T-cell (primary cell): ENCODE data around the gene PTPRM. TPM values are rescaled to one million over a fixed set of nuclear protein-coding genes. Genes with fewer than 3 reads are reported as not detected.

Experiments used
- ATAC-seq, 4 experiments: fragments of 200-7000 bp in 3 of 4; fragments of 150-1000 bp in 1 of 4; cut with Tn5 transposase; replicated peaks in 1 of 4; 1 replicate in 3 of 4; 2 replicates in 1 of 4; pipeline ENCODE4 v1.10.0; 2021; ENCODE audit warnings: moderate library complexity in 3 of 4, mild to moderate bottlenecking in 2 of 4, moderate number of reproducible peaks in 1 of 4
- CTCF ChIA-PET, 2 donors: fragments of 300-600 bp; sonication (Branson Sonifier 250); formaldehyde crosslinking; loops; one replicate each; lab custom pipeline; 2022; ENCODE audit warnings: antibody characterized with exemption in 2 of 2; lab: Charles Lee
- POLR2A ChIA-PET, 2 donors: fragments of 300-600 bp; sonication (Branson Sonifier 250); formaldehyde crosslinking; loops; one replicate each; lab custom pipeline; 2022; ENCODE audit warnings: antibody characterized with exemption in 2 of 2; lab: Charles Lee
- DNase-seq, 35 experiments: peaks; one replicate each; pipeline versions ENCODE4 v3.0.0 to v3.0.0-alpha.2; 2013 to 2023
- H3K27ac ChIP-seq: one replicate; pipeline ENCODE4 v1.5.1; 2013; ENCODE audit warnings: low read length
- H3K27me3 ChIP-seq, 2 experiments: replicated peaks in 1 of 2; 1 replicate in 1 of 2; 2 replicates in 1 of 2; pipeline versions ENCODE4 v1.6.1 to v1.7.0; 2013; ENCODE audit warnings: low read length in 1 of 2, mixed read lengths in 1 of 2; ENCODE audit not compliant: control insufficient read depth in 2 of 2, insufficient read depth in 2 of 2; ENCODE audit errors: extremely low read depth in 1 of 2
- H3K36me3 ChIP-seq, 2 donors: 1 replicate in 1 of 2; 2 replicates in 1 of 2; pipeline versions ENCODE4 v1.6.1 to v1.7.0; 2013; ENCODE audit warnings: low read length in 1 of 2; ENCODE audit not compliant: control insufficient read depth in 2 of 2, insufficient read depth in 1 of 2; ENCODE audit errors: extremely low read depth in 1 of 2
- H3K4me1 ChIP-seq, 2 experiments: 1 replicate in 1 of 2; 2 replicates in 1 of 2; pipeline versions ENCODE4 v1.6.1 to v1.7.0; 2013; ENCODE audit warnings: low read length in 2 of 2, mixed read lengths in 1 of 2; ENCODE audit not compliant: insufficient read depth in 2 of 2, control insufficient read depth in 1 of 2; ENCODE audit errors: extremely low read depth in 1 of 2
- H3K4me3 ChIP-seq, 2 donors: 1 replicate in 1 of 2; 2 replicates in 1 of 2; pipeline versions ENCODE4 v1.5.1 to v1.7.0; 2013; ENCODE audit warnings: mild to moderate bottlenecking in 2 of 2, low read length in 1 of 2, moderate library complexity in 1 of 2; ENCODE audit not compliant: control insufficient read depth in 1 of 2; ENCODE audit errors: extremely low read depth in 1 of 2
- H3K9me3 ChIP-seq: 2 replicates; pipeline ENCODE4 v1.7.0; 2013
- H3K27ac Mint-ChIP-seq, 2 donors: one replicate each; pipeline ENCODE4 v1.8.0; 2020 to 2021; ENCODE audit warnings: mild to moderate bottlenecking in 2 of 2, mixed read lengths in 2 of 2
- H3K27me3 Mint-ChIP-seq, 2 donors: one replicate each; pipeline ENCODE4 v1.8.0; 2021 to 2022; ENCODE audit warnings: mixed read lengths in 2 of 2
- H3K36me3 Mint-ChIP-seq: one replicate; pipeline ENCODE4 v1.8.0; 2021; ENCODE audit warnings: mixed read lengths
- H3K4me1 Mint-ChIP-seq, 3 donors: one replicate each; pipeline ENCODE4 v1.8.0; 2020 to 2022; ENCODE audit warnings: mixed read lengths in 3 of 3, mild to moderate bottlenecking in 1 of 3
- H3K4me3 Mint-ChIP-seq, 3 donors: one replicate each; pipeline ENCODE4 v1.8.0; 2020 to 2022; ENCODE audit warnings: mild to moderate bottlenecking in 3 of 3, mixed read lengths in 3 of 3, moderate library complexity in 3 of 3
- H3K9me3 Mint-ChIP-seq, 3 donors: one replicate each; pipeline ENCODE4 v1.8.0; 2020 to 2022; ENCODE audit warnings: mixed read lengths in 3 of 3
- WGBS: methylation state at CpG from one replicate; pipeline ENCODE4 v1.1.5; 2013; ENCODE audit warnings: missing lambda C conversion rate; ENCODE audit not compliant: insufficient coverage; 5-methylcytosine and 5-hydroxymethylcytosine counted together
- total RNA-seq, 35 experiments: library from RNA in 6 of 35; stranded (reverse) in 6 of 35; fragments of 120-200 nt in 1 of 35; gene quantifications; one replicate each; pipeline versions ENCODE4 v1.2.1 to v1.2.4 and lab custom pipeline; 2013 to 2026

The PTPRM gene
- total RNA-seq, 5 donors from 2014 or later (not counting 1 experiment from before 2014, with no cell fraction given), result 4.1 to 47.4 (median 7.1) TPM

- ChIA-PET CTCF (no interaction called here), POLR2A (no interaction called here)
- Histone ChIP-seq H3K27me3 (no peaks in the 10 kb centered on the region), H3K9me3 (no peaks in the 10 kb centered on the region), H3K4me1 (no peaks in the 10 kb centered on the region), H3K36me3 (no peaks in the 10 kb centered on the region), H3K4me3 (no peak overlapping the region), H3K27ac (no peak overlapping the region)
- peaks cover 3% of the 10 kb centered on the region in 2 donors for H3K27me3 Mint-ChIP-seq
- no peaks in the 10 kb centered on the region for H3K36me3 Mint-ChIP-seq
- H3K4me3 Mint-ChIP-seq, result no peak overlapping the region
- no peak for ATAC-seq
- no peaks in the 10 kb centered on the region for H3K4me1 Mint-ChIP-seq
- no peak overlapping the region for H3K27ac Mint-ChIP-seq
- DNase-seq, result no peak
- WGBS, result no CpG with 5 or more reads among the region's 4 CpGs
- peaks cover 2 to 8% (median 4%) of the 10 kb centered on the region in 3 donors for H3K9me3 Mint-ChIP-seq
Observed at GRCh38 chr18:7923105-7923504, 356.0 kb downstream of the PTPRM start.

- no peaks in the 10 kb centered on the region for H3K9me3 ChIP-seq
- POLR2A ChIA-PET, result no interaction called here
- H3K27ac Mint-ChIP-seq, result no peak overlapping the region
- no peak overlapping the region for H3K4me3 ChIP-seq
- H3K4me1 Mint-ChIP-seq, result no peaks in the 10 kb centered on the region
- H3K36me3 ChIP-seq, result no peaks in the 10 kb centered on the region
- no peaks in the 10 kb centered on the region for H3K27me3 ChIP-seq
- ATAC-seq (no peak), DNase-seq (no peak)
- H3K9me3 Mint-ChIP-seq, result peaks cover 2 to 8% (median 4%) of the 10 kb centered on the region in 3 donors
- peaks cover 3 to 6% of the 10 kb centered on the region in 2 donors for H3K27me3 Mint-ChIP-seq
- H3K4me1 ChIP-seq, result no peaks in the 10 kb centered on the region
- no peak overlapping the region for H3K27ac ChIP-seq
- H3K4me3 Mint-ChIP-seq, result no peak overlapping the region
- CTCF ChIA-PET, result no interaction called here
- 70% methylated on average over 3 of the region's 5 CpGs for WGBS
- no peaks in the 10 kb centered on the region for H3K36me3 Mint-ChIP-seq
Observed at GRCh38 chr18:7924616-7925015, 357.5 kb downstream of the PTPRM start.

- ChIA-PET POLR2A (no interaction called here), CTCF (interaction anchor here in 1 of 2 donors (0.6 kb wide), 1 partner anchor 32 kb away, joined by 3 read pairs; no protein-coding TSS in a partner anchor)
- H3K4me1 ChIP-seq, result no peaks in the 10 kb centered on the region
Observed at GRCh38 chr18:7926526-7926925, 359.4 kb downstream of the PTPRM start.

GRCh38 chr18:7927119-7927518 lies 360.0 kb downstream of the PTPRM start:
- H3K4me3 Mint-ChIP-seq, result no peak overlapping the region
- Histone ChIP-seq H3K27me3 (no peaks in the 10 kb centered on the region), H3K36me3 (no peaks in the 10 kb centered on the region), H3K9me3 (no peaks in the 10 kb centered on the region), H3K27ac (no peak overlapping the region), H3K4me1 (no peaks in the 10 kb centered on the region), H3K4me3 (no peak overlapping the region)
- no peaks in the 10 kb centered on the region for H3K4me1 Mint-ChIP-seq
- peaks cover 0 to 3% (median 0%) of the 10 kb centered on the region in 3 donors for H3K9me3 Mint-ChIP-seq
- ATAC-seq, result no peak
- no peak for DNase-seq
- H3K27me3 Mint-ChIP-seq, result peaks cover 3% of the 10 kb centered on the region in 2 donors
- no peaks in the 10 kb centered on the region for H3K36me3 Mint-ChIP-seq
- CTCF ChIA-PET, result interaction anchor here in 1 of 2 donors (0.6 kb wide), 1 partner anchor 33 kb away, joined by 3 read pairs; no protein-coding TSS in a partner anchor
- WGBS, result no CpG with 5 or more reads among the region's 2 CpGs
- H3K27ac Mint-ChIP-seq, result no peak overlapping the region
- POLR2A ChIA-PET, result no interaction called here

More at GRCh38 chr18:7926526-7926925, 359.4 kb downstream of the PTPRM start:
- Histone ChIP-seq H3K9me3 (no peaks in the 10 kb centered on the region), H3K4me3 (no peak overlapping the region), H3K27me3 (no peaks in the 10 kb centered on the region), H3K36me3 (no peaks in the 10 kb centered on the region), H3K27ac (no peak overlapping the region)
- Mint-ChIP-seq H3K27me3 (peaks cover 3 to 6% of the 10 kb centered on the region in 2 donors), H3K9me3 (peaks cover 2 to 4% (median 3%) of the 10 kb centered on the region in 3 donors), H3K4me3 (no peak overlapping the region), H3K27ac (no peak overlapping the region), H3K4me1 (no peaks in the 10 kb centered on the region), H3K36me3 (no peaks in the 10 kb centered on the region)
- no peak for DNase-seq
- ATAC-seq, result no peak
- WGBS, result 76% methylated on average over 3 of the region's 4 CpGs

GRCh38 chr18:7931763-7932162 lies 364.6 kb downstream of the PTPRM start:
- no peak overlapping the region for H3K4me3 Mint-ChIP-seq
- DNase-seq (no peak), ATAC-seq (no peak)
- ChIA-PET CTCF (no interaction called here), POLR2A (no interaction called here)
- Histone ChIP-seq H3K4me3 (no peak overlapping the region), H3K9me3 (no peaks in the 10 kb centered on the region), H3K4me1 (no peaks in the 10 kb centered on the region), H3K27me3 (peaks cover 0 to 2% of the 10 kb centered on the region in 2 experiments), H3K27ac (no peak overlapping the region), H3K36me3 (no peaks in the 10 kb centered on the region)
- WGBS, result no CpG with 5 or more reads among the region's 3 CpGs
- H3K36me3 Mint-ChIP-seq, result no peaks in the 10 kb centered on the region
- peaks cover 0 to 3% (median 0%) of the 10 kb centered on the region in 3 donors for H3K9me3 Mint-ChIP-seq
- H3K4me1 Mint-ChIP-seq, result no peaks in the 10 kb centered on the region
- peaks cover 3% of the 10 kb centered on the region in 2 donors for H3K27me3 Mint-ChIP-seq
- no peak overlapping the region for H3K27ac Mint-ChIP-seq

- Mint-ChIP-seq H3K4me3 (no peak overlapping the region), H3K36me3 (no peaks in the 10 kb centered on the region), H3K4me1 (no peaks in the 10 kb centered on the region), H3K9me3 (no peaks in the 10 kb centered on the region), H3K27me3 (no peaks in the 10 kb centered on the region), H3K27ac (no peak overlapping the region)
- CTCF ChIA-PET, result no interaction called here
- peaks cover 0 to 5% of the 10 kb centered on the region in 2 experiments for H3K27me3 ChIP-seq
- no peaks in the 10 kb centered on the region for H3K9me3 ChIP-seq
- ATAC-seq (no peak), DNase-seq (no peak)
- H3K4me3 ChIP-seq, result no peak overlapping the region
- no peaks in the 10 kb centered on the region for H3K4me1 ChIP-seq
- H3K27ac ChIP-seq, result no peak overlapping the region
- POLR2A ChIA-PET, result no interaction called here
- WGBS, result 88% methylated on average over 8 of the region's 13 CpGs
- no peaks in the 10 kb centered on the region for H3K36me3 ChIP-seq
Observed at GRCh38 chr18:7937268-7937667, 370.2 kb downstream of the PTPRM start.

GRCh38 chr18:7939521-7939920 lies 372.4 kb downstream of the PTPRM start:
- CTCF ChIA-PET, result no interaction called here
- Histone ChIP-seq H3K27ac (no peak overlapping the region), H3K4me1 (no peaks in the 10 kb centered on the region), H3K36me3 (no peaks in the 10 kb centered on the region), H3K9me3 (no peaks in the 10 kb centered on the region), H3K27me3 (peaks cover 0 to 5% of the 10 kb centered on the region in 2 experiments), H3K4me3 (no peak overlapping the region)
- H3K9me3 Mint-ChIP-seq, result peaks cover 0 to 3% (median 0%) of the 10 kb centered on the region in 3 donors
- no peak overlapping the region for H3K27ac Mint-ChIP-seq
- H3K4me1 Mint-ChIP-seq, result no peaks in the 10 kb centered on the region
- ATAC-seq (no peak), DNase-seq (no peak)
- H3K4me3 Mint-ChIP-seq, result no peak overlapping the region
- WGBS, result 96% methylated on average over 4 of the region's 5 CpGs
- H3K27me3 Mint-ChIP-seq, result no peaks in the 10 kb centered on the region
- H3K36me3 Mint-ChIP-seq, result no peaks in the 10 kb centered on the region
- POLR2A ChIA-PET, result no interaction called here
